ENCODE measurements around the gene CHML.

CHML gene

GRCh38 chr1:241590719-241591118 lies 49.5 kb downstream of the CHML start:
- no peak for DNase-seq

All from inflammatory macrophage (primary cell).